KG1 (cell line): ENCODE data around the gene PHACTR3.

ENCODE experiments used
- DNase-seq: peaks from one replicate; lab custom pipeline; 2025; lab: John Stamatoyannopoulos, UW

PHACTR3 gene

GRCh38 chr20:59622496-59622895 lies 18.2 kb downstream of the PHACTR3 start:
- no peak for DNase-seq

- no peak for DNase-seq
These were observed 18.8 kb downstream of the PHACTR3 start for GRCh38 chr20:59623133-59623532.

GRCh38 chr20:59623583-59623982 lies 19.2 kb downstream of the PHACTR3 start:
- no peak for DNase-seq

GRCh38 chr20:59624401-59624800 lies 20.1 kb downstream of the PHACTR3 start:
- DNase-seq, result no peak

- no peak for DNase-seq
These were observed 21.0 kb downstream of the PHACTR3 start for GRCh38 chr20:59625214-59625922.

- no peak for DNase-seq
These were observed 23.0 kb downstream of the PHACTR3 start for GRCh38 chr20:59627298-59627697.

- no peak for DNase-seq
These were observed 23.8 kb downstream of the PHACTR3 start for GRCh38 chr20:59628171-59628570.

GRCh38 chr20:59629141-59630045 lies 25.1 kb downstream of the PHACTR3 start:
- DNase-seq, result no peak

- DNase-seq, result no peak
These were observed 26.2 kb downstream of the PHACTR3 start for GRCh38 chr20:59630526-59630925.

GRCh38 chr20:59631751-59632540 lies 27.6 kb downstream of the PHACTR3 start:
- no peak for DNase-seq

- no peak for DNase-seq
These were observed 28.3 kb downstream of the PHACTR3 start for GRCh38 chr20:59632541-59633113.

- no peak for DNase-seq
These were observed 29.4 kb downstream of the PHACTR3 start for GRCh38 chr20:59633656-59634251.

- DNase-seq, result no peak
These were observed 30.2 kb downstream of the PHACTR3 start for GRCh38 chr20:59634435-59635005.

- DNase-seq, result no peak
These were observed 32.5 kb downstream of the PHACTR3 start for GRCh38 chr20:59636766-59637370.

GRCh38 chr20:59640267-59640666 lies 35.9 kb downstream of the PHACTR3 start:
- DNase-seq, result no peak

- no peak for DNase-seq
These were observed 39.3 kb downstream of the PHACTR3 start for GRCh38 chr20:59643615-59644061.

GRCh38 chr20:59644371-59644939 lies 40.1 kb downstream of the PHACTR3 start:
- no peak for DNase-seq

- no peak for DNase-seq
These were observed 40.9 kb downstream of the PHACTR3 start for GRCh38 chr20:59645271-59645670.

- no peak for DNase-seq
These were observed 41.4 kb downstream of the PHACTR3 start for GRCh38 chr20:59645761-59646171.

GRCh38 chr20:59646487-59646886 lies 42.1 kb downstream of the PHACTR3 start:
- DNase-seq, result no peak
